Measurements from ENCODE around the gene ATP6V1C2.

GRCh38 chr2:10772868-10773215 lies 51.4 kb downstream of the ATP6V1C2 start:
- TF ChIP-seq POLR2A (IDR thresholded peaks at IDR 0.05; ENCODE audit: low read length), result no peak
- no peak for TF ChIP-seq GATA1 (IDR thresholded peaks at IDR 0.05; ENCODE audit: low read depth, low read length)
